ENCODE measurements around the gene EMP1. TPM values are rescaled to one million over a fixed set of nuclear protein-coding genes. Genes with fewer than 3 reads are reported as not detected.

EMP1 gene
- total RNA-seq, 1 experiment from 2014 or later: 18.6 TPM

DNA sequence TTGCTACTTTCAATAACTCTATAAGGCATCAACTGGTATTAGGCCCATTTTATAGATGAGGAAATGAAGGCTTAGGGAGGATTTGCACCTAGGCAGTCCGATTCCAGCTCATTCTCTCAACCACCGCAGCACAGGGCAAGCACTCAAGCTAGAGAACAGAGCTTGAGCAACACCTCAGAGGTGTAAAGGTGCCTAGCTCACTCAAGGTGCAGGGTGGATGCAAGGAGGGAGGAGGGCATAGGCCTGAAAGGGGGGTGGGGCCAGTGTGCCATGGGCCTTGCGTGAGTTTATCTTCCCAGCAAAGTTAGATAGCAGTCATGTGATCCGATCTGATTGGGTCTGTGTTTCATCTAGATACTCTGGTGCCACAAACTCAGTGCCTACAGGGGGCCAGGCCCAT lies 10.2 kb upstream of the EMP1 start:
- H3K27ac ChIP-seq (ENCODE audit: low read length): no peak overlapping the region
- no peaks in the 10 kb centered on the region for H3K9me3 ChIP-seq (ENCODE audit: control insufficient read depth, insufficient read depth, low read depth, low read length)
- DNase-seq (ENCODE audit: low read depth, low spot score) (no peak), ATAC-seq (no peak)
- intact Hi-C loops (cut with micrococcal nuclease; ENCODE audit: unreplicated experiment) (no loop called here), in situ Hi-C loops (cut with HindIII; ENCODE audit: low pct_unique_long_range_greater_than_20kb, low sequenced_read_pairs) (no loop called here)
- TF ChIP-seq TCF7L2 (IDR thresholded peaks at IDR 0.05; ENCODE audit: low read depth, low read length): no peak
- TF ChIP-seq, protein P1, sequence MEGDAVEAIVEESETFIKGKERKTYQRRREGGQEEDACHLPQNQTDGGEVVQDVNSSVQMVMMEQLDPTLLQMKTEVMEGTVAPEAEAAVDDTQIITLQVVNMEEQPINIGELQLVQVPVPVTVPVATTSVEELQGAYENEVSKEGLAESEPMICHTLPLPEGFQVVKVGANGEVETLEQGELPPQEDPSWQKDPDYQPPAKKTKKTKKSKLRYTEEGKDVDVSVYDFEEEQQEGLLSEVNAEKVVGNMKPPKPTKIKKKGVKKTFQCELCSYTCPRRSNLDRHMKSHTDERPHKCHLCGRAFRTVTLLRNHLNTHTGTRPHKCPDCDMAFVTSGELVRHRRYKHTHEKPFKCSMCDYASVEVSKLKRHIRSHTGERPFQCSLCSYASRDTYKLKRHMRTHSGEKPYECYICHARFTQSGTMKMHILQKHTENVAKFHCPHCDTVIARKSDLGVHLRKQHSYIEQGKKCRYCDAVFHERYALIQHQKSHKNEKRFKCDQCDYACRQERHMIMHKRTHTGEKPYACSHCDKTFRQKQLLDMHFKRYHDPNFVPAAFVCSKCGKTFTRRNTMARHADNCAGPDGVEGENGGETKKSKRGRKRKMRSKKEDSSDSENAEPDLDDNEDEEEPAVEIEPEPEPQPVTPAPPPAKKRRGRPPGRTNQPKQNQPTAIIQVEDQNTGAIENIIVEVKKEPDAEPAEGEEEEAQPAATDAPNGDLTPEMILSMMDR (IDR thresholded peaks at IDR 0.05): no peak
- TF ChIP-seq, protein P2, sequence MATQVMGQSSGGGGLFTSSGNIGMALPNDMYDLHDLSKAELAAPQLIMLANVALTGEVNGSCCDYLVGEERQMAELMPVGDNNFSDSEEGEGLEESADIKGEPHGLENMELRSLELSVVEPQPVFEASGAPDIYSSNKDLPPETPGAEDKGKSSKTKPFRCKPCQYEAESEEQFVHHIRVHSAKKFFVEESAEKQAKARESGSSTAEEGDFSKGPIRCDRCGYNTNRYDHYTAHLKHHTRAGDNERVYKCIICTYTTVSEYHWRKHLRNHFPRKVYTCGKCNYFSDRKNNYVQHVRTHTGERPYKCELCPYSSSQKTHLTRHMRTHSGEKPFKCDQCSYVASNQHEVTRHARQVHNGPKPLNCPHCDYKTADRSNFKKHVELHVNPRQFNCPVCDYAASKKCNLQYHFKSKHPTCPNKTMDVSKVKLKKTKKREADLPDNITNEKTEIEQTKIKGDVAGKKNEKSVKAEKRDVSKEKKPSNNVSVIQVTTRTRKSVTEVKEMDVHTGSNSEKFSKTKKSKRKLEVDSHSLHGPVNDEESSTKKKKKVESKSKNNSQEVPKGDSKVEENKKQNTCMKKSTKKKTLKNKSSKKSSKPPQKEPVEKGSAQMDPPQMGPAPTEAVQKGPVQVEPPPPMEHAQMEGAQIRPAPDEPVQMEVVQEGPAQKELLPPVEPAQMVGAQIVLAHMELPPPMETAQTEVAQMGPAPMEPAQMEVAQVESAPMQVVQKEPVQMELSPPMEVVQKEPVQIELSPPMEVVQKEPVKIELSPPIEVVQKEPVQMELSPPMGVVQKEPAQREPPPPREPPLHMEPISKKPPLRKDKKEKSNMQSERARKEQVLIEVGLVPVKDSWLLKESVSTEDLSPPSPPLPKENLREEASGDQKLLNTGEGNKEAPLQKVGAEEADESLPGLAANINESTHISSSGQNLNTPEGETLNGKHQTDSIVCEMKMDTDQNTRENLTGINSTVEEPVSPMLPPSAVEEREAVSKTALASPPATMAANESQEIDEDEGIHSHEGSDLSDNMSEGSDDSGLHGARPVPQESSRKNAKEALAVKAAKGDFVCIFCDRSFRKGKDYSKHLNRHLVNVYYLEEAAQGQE (IDR thresholded peaks at IDR 0.05; ENCODE audit: insufficient read depth in 1 of 2, low read depth in 2 of 2, low read length in 1 of 2): no peak
- H3K36me3 ChIP-seq (ENCODE audit: control insufficient read depth, insufficient read depth, low read length): no peaks in the 10 kb centered on the region
- ChIA-PET POLR2A (no interaction called here), CTCF (no interaction called here)
- H3K27me3 ChIP-seq (ENCODE audit: control insufficient read depth, insufficient read depth, low read length): no peaks in the 10 kb centered on the region
- H3K4me1 ChIP-seq (ENCODE audit: control insufficient read depth, insufficient read depth, low read length): no peaks in the 10 kb centered on the region; the same call in 1 of the 2 replicates
- BruUV-seq (replicated peaks): no TSS peak
- H3K4me3 ChIP-seq (ENCODE audit: low read depth in 2 of 2, low read length in 2 of 2): no peak overlapping the region

- TF ChIP-seq, protein P2 (IDR thresholded peaks at IDR 0.05; ENCODE audit: insufficient read depth in 1 of 2, low read depth in 2 of 2, low read length in 1 of 2): no peak
- TF ChIP-seq SIN3A (IDR thresholded peaks at IDR 0.05; ENCODE audit: borderline replicate concordance, insufficient read depth, low read depth, low read length) (no peak), TCF7L2 (IDR thresholded peaks at IDR 0.05; ENCODE audit: low read depth, low read length) (no peak), POLR2AphosphoS5 (IDR thresholded peaks at IDR 0.05; ENCODE audit: low read depth, low read length) (no peak)
- TF ChIP-seq, protein P1 (IDR thresholded peaks at IDR 0.05): no peak
- in situ Hi-C loops (cut with HindIII; ENCODE audit: low pct_unique_long_range_greater_than_20kb, low sequenced_read_pairs): no loop called here
- no peak overlapping the region for H3K27ac ChIP-seq (ENCODE audit: low read length)
- no peak overlapping the region for H3K4me3 ChIP-seq (ENCODE audit: low read depth in 2 of 2, low read length in 2 of 2)
- no peak for ATAC-seq
- DNase-seq (ENCODE audit: low read depth, low spot score): no peak
- ChIA-PET CTCF (no interaction called here), POLR2A (no interaction called here)
- H3K9me3 ChIP-seq (ENCODE audit: control insufficient read depth, insufficient read depth, low read depth, low read length): no peaks in the 10 kb centered on the region
- no TSS peak for BruUV-seq (replicated peaks)
- H3K27me3 ChIP-seq (ENCODE audit: control insufficient read depth, insufficient read depth, low read length): no peaks in the 10 kb centered on the region
- intact Hi-C loops (cut with micrococcal nuclease; ENCODE audit: unreplicated experiment): no loop called here
- no peaks in the 10 kb centered on the region for H3K36me3 ChIP-seq (ENCODE audit: control insufficient read depth, insufficient read depth, low read length)
- H3K4me1 ChIP-seq (ENCODE audit: control insufficient read depth, insufficient read depth, low read length): no peaks in the 10 kb centered on the region; the same call in 1 of the 2 replicates
These were observed 9.1 kb upstream of the EMP1 start for GRCh38 chr12:13187399-13187798.
